Nephron progenitor cell (in vitro differentiated cells): ENCODE results near the gene DNAH11.
"Not testable (repeated sequence)": the region's sequence is repeated elsewhere in the genome, so short reads cannot be mapped to it uniquely, and the experiment has no call there.

ENCODE experiments used
- DNase-seq: peaks from one replicate; pipeline ENCODE4 v3.0.0; 2021
- H3K27ac Mint-ChIP-seq: 2 replicates; pipeline ENCODE4 v1.8.0; 2021; ENCODE audit warnings: mild to moderate bottlenecking, moderate library complexity, mixed read lengths
- H3K27me3 Mint-ChIP-seq: 2 replicates; pipeline ENCODE4 v1.8.0; 2021; ENCODE audit warnings: mild to moderate bottlenecking, low read depth, mixed read lengths; ENCODE audit not compliant: poor library complexity
- H3K36me3 Mint-ChIP-seq: 2 replicates; pipeline ENCODE4 v1.8.0; 2021; ENCODE audit warnings: low read depth, mixed read lengths
- H3K4me1 Mint-ChIP-seq: 2 replicates; pipeline ENCODE4 v1.8.0; 2021; ENCODE audit warnings: mixed read lengths
- H3K4me3 Mint-ChIP-seq: 2 replicates; pipeline ENCODE4 v1.8.0; 2021; ENCODE audit warnings: mild to moderate bottlenecking, moderate library complexity, mixed read lengths
- H3K9me3 Mint-ChIP-seq: 2 replicates; pipeline ENCODE4 v1.8.0; 2021; ENCODE audit warnings: mild to moderate bottlenecking, moderate library complexity, mixed read lengths
- TF ChIP-seq, protein P1 (sequence below): fragments of 200-600 bp; sonication (generic); IDR thresholded peaks from 2 replicates; pipeline ENCODE4 v1.5.0; 2021; ENCODE audit warnings: antibody characterized with exemption

DNAH11 gene

DNA sequence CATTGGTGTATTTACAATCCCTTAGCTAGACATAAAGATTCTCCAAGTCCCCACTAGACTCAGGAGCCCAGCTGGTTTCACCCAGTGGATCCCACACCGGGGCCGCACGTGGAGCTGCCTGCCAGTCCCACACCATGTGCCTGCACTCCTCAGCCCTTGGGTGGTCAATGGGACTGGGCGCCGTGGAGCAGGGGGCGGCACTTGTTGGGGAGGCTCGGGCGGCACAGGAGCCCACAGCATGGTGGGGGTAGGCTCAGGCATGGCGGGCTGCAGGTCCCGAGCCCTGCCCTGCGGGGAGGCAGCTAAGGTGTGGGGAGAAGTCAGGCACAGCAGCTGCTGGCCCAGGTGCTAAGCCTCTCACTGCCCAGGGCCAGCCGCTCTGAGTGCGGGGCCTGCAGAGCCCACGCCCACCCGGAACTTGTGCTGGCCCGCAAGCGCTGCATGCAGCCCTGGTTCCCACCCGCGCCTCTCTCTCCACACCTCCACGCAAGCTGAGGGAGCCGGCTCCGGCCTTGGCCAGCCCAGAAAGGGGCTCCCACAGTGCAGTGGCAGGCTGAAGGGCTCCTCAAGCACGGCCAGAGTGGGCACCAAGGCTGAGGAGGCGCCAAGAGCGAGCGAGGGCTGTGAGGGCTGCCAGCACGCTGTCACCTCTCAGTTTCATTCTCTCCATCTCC, 6.3 kb upstream of the DNAH11 start:
- H3K4me1 Mint-ChIP-seq, H3K27ac Mint-ChIP-seq, H3K4me3 Mint-ChIP-seq, H3K36me3 Mint-ChIP-seq, DNase-seq: not testable (repeated sequence)
- H3K9me3 Mint-ChIP-seq: peaks cover 40% of the 10 kb centered on the region
- peaks cover 13% of the 10 kb centered on the region for H3K27me3 Mint-ChIP-seq

DNA sequence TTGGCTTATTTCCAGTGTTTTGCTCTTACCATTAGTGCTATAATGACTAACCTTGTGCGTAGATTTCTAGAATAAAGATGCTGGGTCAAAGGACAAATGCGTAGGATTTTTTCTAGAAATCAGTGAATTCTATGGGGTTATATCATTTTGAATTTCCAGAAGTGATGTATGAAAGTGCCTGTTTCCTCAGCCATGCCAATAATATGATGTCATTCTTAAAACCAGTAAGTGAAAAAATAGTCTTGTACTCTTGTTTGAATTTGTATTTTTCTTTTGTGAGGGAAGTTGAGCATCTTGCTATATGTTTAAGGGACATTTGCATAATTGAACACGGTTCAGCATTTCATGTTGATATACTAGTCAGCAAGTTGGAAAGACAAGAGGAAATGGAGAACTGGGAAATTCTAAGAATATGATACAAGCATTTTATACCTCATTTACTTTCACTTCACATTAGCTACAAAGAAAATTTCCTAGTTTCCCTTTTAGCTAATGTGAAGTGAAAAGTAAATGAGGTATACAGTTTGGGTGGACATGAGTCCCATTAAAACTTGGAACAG, 3.8 kb upstream of the DNAH11 start:
- H3K9me3 Mint-ChIP-seq: peaks cover 29% of the 10 kb centered on the region
- peaks cover 38% of the 10 kb centered on the region for H3K27me3 Mint-ChIP-seq
- H3K27ac Mint-ChIP-seq: no peak overlapping the region
- H3K4me3 Mint-ChIP-seq: no peak overlapping the region
- no peaks in the 10 kb centered on the region for H3K36me3 Mint-ChIP-seq
- TF ChIP-seq, protein P1, sequence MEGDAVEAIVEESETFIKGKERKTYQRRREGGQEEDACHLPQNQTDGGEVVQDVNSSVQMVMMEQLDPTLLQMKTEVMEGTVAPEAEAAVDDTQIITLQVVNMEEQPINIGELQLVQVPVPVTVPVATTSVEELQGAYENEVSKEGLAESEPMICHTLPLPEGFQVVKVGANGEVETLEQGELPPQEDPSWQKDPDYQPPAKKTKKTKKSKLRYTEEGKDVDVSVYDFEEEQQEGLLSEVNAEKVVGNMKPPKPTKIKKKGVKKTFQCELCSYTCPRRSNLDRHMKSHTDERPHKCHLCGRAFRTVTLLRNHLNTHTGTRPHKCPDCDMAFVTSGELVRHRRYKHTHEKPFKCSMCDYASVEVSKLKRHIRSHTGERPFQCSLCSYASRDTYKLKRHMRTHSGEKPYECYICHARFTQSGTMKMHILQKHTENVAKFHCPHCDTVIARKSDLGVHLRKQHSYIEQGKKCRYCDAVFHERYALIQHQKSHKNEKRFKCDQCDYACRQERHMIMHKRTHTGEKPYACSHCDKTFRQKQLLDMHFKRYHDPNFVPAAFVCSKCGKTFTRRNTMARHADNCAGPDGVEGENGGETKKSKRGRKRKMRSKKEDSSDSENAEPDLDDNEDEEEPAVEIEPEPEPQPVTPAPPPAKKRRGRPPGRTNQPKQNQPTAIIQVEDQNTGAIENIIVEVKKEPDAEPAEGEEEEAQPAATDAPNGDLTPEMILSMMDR: no peak
- peaks cover 3% of the 10 kb centered on the region for H3K4me1 Mint-ChIP-seq
- no peak for DNase-seq

GRCh38 chr7:21543528-21544302, 876 bp downstream of the DNAH11 start:
- Mint-ChIP-seq H3K36me3 (no peaks in the 10 kb centered on the region), H3K27me3 (peaks cover 75% of the 10 kb centered on the region), H3K4me3 (peak overlapping the region; percentile 72), H3K27ac (no peak overlapping the region), H3K4me1 (peaks cover 5% of the 10 kb centered on the region), H3K9me3 (no peaks in the 10 kb centered on the region)
- TF ChIP-seq, protein P1: no peak
- DNase-seq: peak; percentile 23

GRCh38 chr7:21544303-21544656, 1.4 kb downstream of the DNAH11 start:
- Mint-ChIP-seq H3K4me1 (peaks cover 5% of the 10 kb centered on the region), H3K4me3 (peak overlapping the region; percentile 72), H3K36me3 (no peaks in the 10 kb centered on the region), H3K27me3 (peaks cover 75% of the 10 kb centered on the region), H3K27ac (no peak overlapping the region), H3K9me3 (no peaks in the 10 kb centered on the region)
- TF ChIP-seq, protein P1: no peak
- DNase-seq: no peak

- H3K36me3 Mint-ChIP-seq: no peaks in the 10 kb centered on the region
Observed at GRCh38 chr7:21544715-21545114, 1.9 kb downstream of the DNAH11 start.

GRCh38 chr7:21547501-21547900, 4.7 kb downstream of the DNAH11 start:
- H3K4me1 Mint-ChIP-seq: peaks cover 22% of the 10 kb centered on the region
- no peaks in the 10 kb centered on the region for H3K9me3 Mint-ChIP-seq
- TF ChIP-seq, protein P1: no peak
- H3K36me3 Mint-ChIP-seq: no peaks in the 10 kb centered on the region
- no peak for DNase-seq
- H3K27me3 Mint-ChIP-seq: peaks cover 52% of the 10 kb centered on the region
- no peak overlapping the region for H3K4me3 Mint-ChIP-seq
- no peak overlapping the region for H3K27ac Mint-ChIP-seq

More at GRCh38 chr7:21544715-21545114, 1.9 kb downstream of the DNAH11 start:
- H3K4me3 Mint-ChIP-seq: no peak overlapping the region
- H3K27me3 Mint-ChIP-seq: peaks cover 71% of the 10 kb centered on the region
- H3K27ac Mint-ChIP-seq: no peak overlapping the region
- DNase-seq: no peak
- no peaks in the 10 kb centered on the region for H3K9me3 Mint-ChIP-seq
- peaks cover 5% of the 10 kb centered on the region for H3K4me1 Mint-ChIP-seq
- TF ChIP-seq, protein P1: no peak
